Endothelial cell of umbilical vein (primary cell): ENCODE results near the gene DONSON. TPM values are rescaled to one million over a fixed set of nuclear protein-coding genes. Genes with fewer than 3 reads are reported as not detected.

Source experiments
- BruUV-seq: library from RNA; stranded (reverse); fragments of 400-500 nt; replicated peaks from 2 replicates; lab custom pipeline; 2021; lab: Mats Ljungman, UMichigan
- CTCF ChIA-PET: fragments of 300-600, 350-600 bp; sonication (Branson Sonifier 250); formaldehyde crosslinking; loops from one replicate; lab custom pipeline; 2021; ENCODE audit warnings: antibody characterized with exemption, inconsistent platforms; lab: Charles Lee
- POLR2A ChIA-PET: fragments of 300-600, 350-600 bp; sonication (Branson Sonifier 250); formaldehyde crosslinking; loops from one replicate; lab custom pipeline; 2021; ENCODE audit warnings: antibody characterized with exemption, inconsistent platforms; lab: Charles Lee
- DNase-seq: peaks from one replicate; pipeline ENCODE4 v3.0.0-alpha.2; 2011; ENCODE audit warnings: low read depth, low spot score
- FAIRE-seq: peaks from 2 replicates; lab custom pipeline; 2011; peaks lifted over from hg19 to GRCh38; lab: Jason Lieb, UNC
- H2AFZ ChIP-seq: 2 replicates; pipeline ENCODE4 v1.6.0; 2012; ENCODE audit warnings: low read depth, low read length, control low read depth, inconsistent platforms
- H3K27ac ChIP-seq: 2 replicates; pipeline ENCODE4 v1.5.1; 2011; ENCODE audit warnings: low read depth, mild to moderate bottlenecking, control low read depth, low read length, moderate library complexity; ENCODE audit not compliant: insufficient read depth
- H3K27me3 ChIP-seq, 2 experiments: 2 replicates each; pipeline versions ENCODE4 v1.6.0 to v1.6.1; 2011; ENCODE audit warnings: low read length in 2 of 2, mixed read lengths in 1 of 2; ENCODE audit not compliant: control insufficient read depth in 2 of 2, insufficient read depth in 2 of 2
- H3K36me3 ChIP-seq, 2 experiments: 2 replicates in 1 of 2; 3 replicates in 1 of 2; pipeline ENCODE4 v1.5.1; 2011; ENCODE audit warnings: low read length in 2 of 2, mild to moderate bottlenecking in 1 of 2, moderate library complexity in 1 of 2; ENCODE audit not compliant: control insufficient read depth in 2 of 2, insufficient read depth in 2 of 2; ENCODE audit errors: extremely low read depth in 1 of 2
- H3K4me1 ChIP-seq: 3 replicates; pipeline ENCODE4 v1.5.1; 2011; ENCODE audit warnings: mild to moderate bottlenecking, low read length; ENCODE audit not compliant: control insufficient read depth, insufficient read depth; ENCODE audit errors: extremely low read depth
- H3K4me2 ChIP-seq: 2 replicates; pipeline ENCODE4 v1.6.1; 2011; ENCODE audit warnings: low read length, control low read depth, mixed read lengths; ENCODE audit not compliant: insufficient read depth
- H3K4me3 ChIP-seq, 3 experiments: fragments of 200-600 bp in 1 of 3; sonication (generic), shearing (Covaris generic) in 1 of 3; replicated peaks in 1 of 3; 2 replicates each; pipeline ENCODE4 v1.5.1; 2011 to 2016; ENCODE audit warnings: control low read depth in 3 of 3, low read length in 3 of 3, mild to moderate bottlenecking in 2 of 3, inconsistent platforms in 1 of 3, low read depth in 1 of 3, moderate library complexity in 1 of 3; ENCODE audit not compliant: insufficient read depth in 1 of 3
- H3K79me2 ChIP-seq: 2 replicates; pipeline ENCODE4 v1.6.0; 2012; ENCODE audit warnings: low read length, inconsistent platforms; ENCODE audit not compliant: control insufficient read depth, insufficient read depth
- H3K9ac ChIP-seq: replicated peaks from 2 replicates; pipeline ENCODE3; 2011; ENCODE audit warnings: low read length, control low read depth; ENCODE audit not compliant: insufficient read depth; ENCODE audit errors: extremely low read depth
- H3K9me1 ChIP-seq: replicated peaks from 3 replicates; pipeline ENCODE4 v1.6.0; 2011; ENCODE audit warnings: mild to moderate bottlenecking, low read length; ENCODE audit not compliant: control insufficient read depth, insufficient read depth; ENCODE audit errors: extremely low read depth
- H3K9me3 ChIP-seq: replicated peaks from 2 replicates; pipeline ENCODE4 v1.5.1; 2012; ENCODE audit warnings: low read length, inconsistent platforms; ENCODE audit not compliant: control insufficient read depth, insufficient read depth
- H4K20me1 ChIP-seq: replicated peaks from 2 replicates; pipeline ENCODE3; 2011; ENCODE audit warnings: mild to moderate bottlenecking, low read length; ENCODE audit not compliant: control insufficient read depth, insufficient read depth; ENCODE audit errors: extremely low read depth
- CTCF ChIP-seq, 2 donors: IDR thresholded peaks; 1 replicate in 1 of 2; 2 replicates in 1 of 2; pipeline ENCODE4 v1.5.1; 2011; ENCODE audit warnings: low read length in 2 of 2, mild to moderate bottlenecking in 2 of 2, moderate library complexity in 2 of 2, control low read depth in 1 of 2, inconsistent platforms in 1 of 2, low read depth in 1 of 2; ENCODE audit not compliant: insufficient read depth in 1 of 2; ENCODE audit errors: extremely low read depth in 1 of 2
- EZH2 ChIP-seq: IDR thresholded peaks from 2 replicates; pipeline ENCODE4 v1.6.1; 2012; ENCODE audit warnings: borderline replicate concordance, low read depth, mild to moderate bottlenecking, moderate library complexity, low read length, inconsistent platforms; ENCODE audit not compliant: severe bottlenecking
- FOS ChIP-seq: IDR thresholded peaks from 2 replicates; pipeline ENCODE4 v1.6.1; 2011; ENCODE audit warnings: mild to moderate bottlenecking, low read length, moderate library complexity, borderline replicate concordance; ENCODE audit not compliant: insufficient read depth
- GATA2 ChIP-seq: IDR thresholded peaks from 2 replicates; pipeline ENCODE4 v1.7.0; 2011; ENCODE audit warnings: low read depth, mild to moderate bottlenecking, moderate library complexity, mixed read lengths, low read length; ENCODE audit not compliant: insufficient read length, insufficient read depth
- JUN ChIP-seq: IDR thresholded peaks from 2 replicates; pipeline ENCODE4 v1.6.1; 2011; ENCODE audit warnings: borderline replicate concordance, low read depth; ENCODE audit not compliant: insufficient read length, insufficient read depth
- MYC ChIP-seq: IDR thresholded peaks from one replicate; pipeline ENCODE4 v1.6.1; 2011; ENCODE audit warnings: mild to moderate bottlenecking, low read depth, low read length
- POLR2AphosphoS5 ChIP-seq: IDR thresholded peaks from 2 replicates; pipeline ENCODE4 v1.6.1; 2012; ENCODE audit warnings: low read depth, mild to moderate bottlenecking, control low read depth, low read length, moderate library complexity; ENCODE audit not compliant: insufficient read depth
- dilution Hi-C: fragments of 300-500 bp; cut with MboI; formaldehyde crosslinking; loops from one replicate; pipeline ENCODE4 v1.15.0; 2019; ENCODE audit warnings: low sequenced_read_pairs; ENCODE audit not compliant: extremely low pct_ligation_motif_present
- intact Hi-C: fragments of 100-400 bp; cut with micrococcal nuclease; formaldehyde crosslinking; loops from one replicate; pipeline ENCODE4 v1.10.0; 2022
- polyA plus RNA-seq, 4 experiments: library from polyadenylated mRNA; depleted of rRNA in 3 of 4; stranded (reverse) in 3 of 4; unstranded in 1 of 4; fragments of >200 nt; gene quantifications; 2 replicates each; pipeline versions ENCODE4 v1.2.1 to v1.2.3, GENCODE V29; 2011 to 2012; ENCODE audit warnings: missing spikeins in 1 of 4
- total RNA-seq: library from RNA; stranded (reverse); gene quantifications from 2 replicates; pipeline ENCODE4 v1.2.3, GENCODE V29; 2021

The DONSON gene
- total and polyA plus RNA-seq, 2 donors (not counting 3 experiments of a cell fraction or from before 2014, with no cell fraction given), result 14.3 to 29.4 TPM

GRCh38 chr21:33608559-33608958, 20.1 kb upstream of the DONSON start:
- no peak overlapping the region for H2AFZ ChIP-seq
- no peak overlapping the region for H3K9ac ChIP-seq
- intact Hi-C loops (loop anchor here (1.0 to 5.0 kb wide), 2 partner anchors 33 to 66 kb away; partner anchors contain the start of genes CRYZL1, GART and SON), dilution Hi-C loops (no loop called here)
- no peak overlapping the region for H3K4me3 ChIP-seq
- TF ChIP-seq GATA2 (no peak), CTCF (IDR thresholded peaks at IDR 0.05; ENCODE audit: extremely low read depth in 1 of 2, insufficient read depth in 1 of 2, low read depth in 1 of 2, low read length in 2 of 2) (no peak), MYC (no peak), JUN (peak; percentile 45), POLR2AphosphoS5 (no peak), EZH2 (no peak), FOS (peak; percentile 30)
- H4K20me1 ChIP-seq, result no peaks in the 10 kb centered on the region
- H3K27ac ChIP-seq, result peak overlapping the region; percentile 70
- no peaks in the 10 kb centered on the region for H3K79me2 ChIP-seq
- peak; percentile 46 for FAIRE-seq
- H3K36me3 ChIP-seq, result no peaks in the 10 kb centered on the region
- peaks cover 11% of the 10 kb centered on the region for H3K4me1 ChIP-seq
- no TSS peak for BruUV-seq
- no peaks in the 10 kb centered on the region for H3K27me3 ChIP-seq
- peak; percentile 75 for DNase-seq
- peak overlapping the region; percentile 37 for H3K4me2 ChIP-seq
- ChIA-PET CTCF (interaction anchor here (0.5 to 1.5 kb wide), 7 partner anchors 13 to 412 kb away, joined by 3 to 6 read pairs (median 3); partner anchors contain the start of gene DONSON), POLR2A (no interaction called here)
- H3K9me3 ChIP-seq, result no peaks in the 10 kb centered on the region
- H3K9me1 ChIP-seq, result no peaks in the 10 kb centered on the region
